HG02642 (cell line): Measurements from ENCODE around the gene MEIS3.

Experiments used
- ATAC-seq: cut with Tn5 transposase; IDR thresholded peaks from one replicate; pipeline ENCODE4 v1.9.1; 2021; ENCODE audit warnings: mild to moderate bottlenecking; ENCODE audit not compliant: unreplicated experiment, poor library complexity

The MEIS3 gene

GRCh38 chr19:47436712-47437401 is 17.5 kb upstream of the MEIS3 start:
- ATAC-seq = peak; percentile 60

- no peak for ATAC-seq
These were observed 16.6 kb upstream of the MEIS3 start for GRCh38 chr19:47435883-47436417.

GRCh38 chr19:47435196-47435595 is 15.9 kb upstream of the MEIS3 start:
- no peak for ATAC-seq

- ATAC-seq = no peak
These were observed 14.8 kb upstream of the MEIS3 start for GRCh38 chr19:47434088-47434487.

- ATAC-seq = no peak
These were observed 13.8 kb upstream of the MEIS3 start for GRCh38 chr19:47433121-47433520.

- no peak for ATAC-seq
These were observed 13.2 kb upstream of the MEIS3 start for GRCh38 chr19:47432499-47432898.

GRCh38 chr19:47432091-47432490 is 12.8 kb upstream of the MEIS3 start:
- ATAC-seq = no peak

- ATAC-seq = no peak
These were observed 10.9 kb upstream of the MEIS3 start for GRCh38 chr19:47430041-47430802.

GRCh38 chr19:47429140-47429793 is 9.9 kb upstream of the MEIS3 start:
- no peak for ATAC-seq

- no peak for ATAC-seq
These were observed 9.0 kb upstream of the MEIS3 start for GRCh38 chr19:47428177-47428894.

- no peak for ATAC-seq
These were observed 8.2 kb upstream of the MEIS3 start for GRCh38 chr19:47427241-47428176.

GRCh38 chr19:47423203-47423882 is 4.0 kb upstream of the MEIS3 start:
- ATAC-seq = no peak

GRCh38 chr19:47422417-47423163 is 3.3 kb upstream of the MEIS3 start:
- no peak for ATAC-seq

- ATAC-seq = no peak
These were observed 2.6 kb upstream of the MEIS3 start for GRCh38 chr19:47421844-47422395.

- no peak for ATAC-seq
These were observed 2.0 kb upstream of the MEIS3 start for GRCh38 chr19:47421244-47421786.

- no peak for ATAC-seq
These were observed 462 bp upstream of the MEIS3 start for GRCh38 chr19:47419789-47420188.

GRCh38 chr19:47418692-47419029 is 666 bp downstream of the MEIS3 start:
- no peak for ATAC-seq
